ENCODE results near the gene BACE1.

Gene BACE1

DNA sequence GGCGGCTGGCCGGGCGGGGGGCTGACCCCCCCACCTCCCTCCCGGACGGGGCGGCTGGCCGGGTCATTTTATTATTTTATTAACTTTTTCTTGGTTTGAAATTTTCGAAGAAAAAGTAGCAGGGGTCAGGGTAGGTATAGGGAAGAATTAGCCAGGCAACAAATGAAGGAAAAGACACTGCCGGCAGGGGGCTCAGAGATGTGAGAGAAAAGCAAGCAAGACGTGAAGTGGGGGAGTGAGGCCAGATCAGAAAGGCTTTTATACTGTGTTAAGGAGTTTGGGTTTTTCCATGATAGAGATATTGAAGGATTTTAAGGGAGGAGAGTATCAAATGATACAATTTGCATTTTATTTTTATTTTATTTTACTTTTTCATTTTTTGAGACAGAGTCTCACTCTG, 64.5 kb downstream of the BACE1 start:
- Histone ChIP-seq H3K9me3 (ENCODE audit: control insufficient read depth, insufficient read depth, low read length) (no peaks in the 10 kb centered on the region), H3K27ac (ENCODE audit: low read depth, low read length) (no peak overlapping the region), H3K27me3 (ENCODE audit: control insufficient read depth, insufficient read depth, low read length) (no peaks in the 10 kb centered on the region), H3K4me1 (ENCODE audit: control insufficient read depth, insufficient read depth, low read length) (no peaks in the 10 kb centered on the region), H3K9ac (ENCODE audit: low read depth, low read length) (no peak overlapping the region), H3K4me3 (ENCODE audit: low read depth, low read length) (no peak overlapping the region), H3K36me3 (ENCODE audit: control insufficient read depth, insufficient read depth, low read length) (peaks cover 59% of the 10 kb centered on the region)

DNA sequence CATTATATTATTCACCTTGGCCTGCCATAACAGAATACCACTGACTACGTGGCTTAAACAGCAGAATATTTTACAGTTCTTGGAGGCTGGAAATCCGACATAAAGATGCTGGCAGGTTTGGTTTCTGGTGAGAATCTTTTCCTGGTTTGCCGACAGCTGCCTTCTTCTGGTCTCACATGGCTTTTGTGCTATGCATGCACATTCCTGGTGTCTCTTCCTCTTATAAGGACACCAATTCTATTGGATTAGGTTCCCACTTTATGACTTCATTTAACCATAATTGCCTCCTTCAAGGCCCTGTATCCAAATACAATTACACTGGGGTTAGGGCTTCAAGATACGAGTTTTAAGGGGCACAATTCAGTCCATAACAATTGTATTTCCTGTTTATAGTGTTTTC, 66.5 kb downstream of the BACE1 start:
- no peak overlapping the region for H3K9ac ChIP-seq (ENCODE audit: low read depth, low read length)
- no peaks in the 10 kb centered on the region for H3K9me3 ChIP-seq (ENCODE audit: control insufficient read depth, insufficient read depth, low read length)
- H3K4me1 ChIP-seq (ENCODE audit: control insufficient read depth, insufficient read depth, low read length): no peaks in the 10 kb centered on the region
- H3K4me3 ChIP-seq (ENCODE audit: low read depth, low read length): no peak overlapping the region
- no peaks in the 10 kb centered on the region for H3K27me3 ChIP-seq (ENCODE audit: control insufficient read depth, insufficient read depth, low read length)
- peaks cover 68% of the 10 kb centered on the region for H3K36me3 ChIP-seq (ENCODE audit: control insufficient read depth, insufficient read depth, low read length)
- H3K27ac ChIP-seq (ENCODE audit: low read depth, low read length): no peak overlapping the region

DNA sequence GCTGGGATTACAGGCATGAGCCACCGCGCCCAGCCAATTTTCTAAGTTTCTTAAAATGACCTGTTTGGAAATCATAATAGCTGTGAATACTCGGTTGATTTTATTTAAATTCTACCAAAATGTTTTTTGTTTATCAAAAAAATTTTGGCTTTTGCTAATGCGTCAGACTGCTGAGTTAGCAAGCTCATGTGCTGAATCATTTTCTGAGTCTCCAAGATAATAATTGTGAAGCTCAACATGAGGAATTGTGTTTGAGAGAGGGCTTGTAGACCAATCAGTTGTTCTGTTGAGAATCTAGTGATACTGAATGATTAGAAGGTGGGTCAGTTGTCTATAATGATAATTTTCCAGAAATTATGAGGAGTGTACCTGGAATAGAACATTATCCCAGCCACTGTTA, 67.7 kb downstream of the BACE1 start:
- Histone ChIP-seq H3K27me3 (ENCODE audit: control insufficient read depth, insufficient read depth, low read length) (no peaks in the 10 kb centered on the region), H3K4me3 (ENCODE audit: low read depth, low read length) (no peak overlapping the region), H3K9me3 (ENCODE audit: control insufficient read depth, insufficient read depth, low read length) (no peaks in the 10 kb centered on the region), H3K27ac (ENCODE audit: low read depth, low read length) (no peak overlapping the region), H3K4me1 (ENCODE audit: control insufficient read depth, insufficient read depth, low read length) (no peaks in the 10 kb centered on the region), H3K36me3 (ENCODE audit: control insufficient read depth, insufficient read depth, low read length) (peaks cover 71% of the 10 kb centered on the region), H3K9ac (ENCODE audit: low read depth, low read length) (no peak overlapping the region)

DNA sequence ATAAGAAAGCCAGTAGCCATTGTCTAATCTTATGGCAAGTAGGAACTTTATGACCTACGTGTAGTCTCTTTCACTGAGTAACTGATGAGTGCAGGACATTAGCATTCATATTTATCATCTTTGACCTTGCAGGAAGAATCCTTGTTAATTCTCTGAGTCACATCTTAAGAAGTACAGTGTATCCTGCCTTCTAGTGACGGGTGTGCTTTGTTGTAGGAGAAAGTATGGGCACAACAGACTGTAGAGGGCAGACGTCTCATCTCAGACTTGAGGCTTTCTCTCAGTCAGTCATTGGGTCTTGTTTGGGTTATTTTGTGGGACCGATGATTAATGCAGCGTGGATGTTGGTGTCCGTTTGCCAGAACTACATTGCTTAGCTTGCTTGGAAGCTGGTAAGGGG, 76.8 kb downstream of the BACE1 start:
- peaks cover 56% of the 10 kb centered on the region for H3K36me3 ChIP-seq (ENCODE audit: control insufficient read depth, insufficient read depth, low read length)
- H3K4me1 ChIP-seq (ENCODE audit: control insufficient read depth, insufficient read depth, low read length): no peaks in the 10 kb centered on the region
- H3K4me3 ChIP-seq (ENCODE audit: low read depth, low read length): no peak overlapping the region
- H3K9ac ChIP-seq (ENCODE audit: low read depth, low read length): no peak overlapping the region
- no peaks in the 10 kb centered on the region for H3K27me3 ChIP-seq (ENCODE audit: control insufficient read depth, insufficient read depth, low read length)
- H3K9me3 ChIP-seq (ENCODE audit: control insufficient read depth, insufficient read depth, low read length): no peaks in the 10 kb centered on the region
- H3K27ac ChIP-seq (ENCODE audit: low read depth, low read length): no peak overlapping the region

DNA sequence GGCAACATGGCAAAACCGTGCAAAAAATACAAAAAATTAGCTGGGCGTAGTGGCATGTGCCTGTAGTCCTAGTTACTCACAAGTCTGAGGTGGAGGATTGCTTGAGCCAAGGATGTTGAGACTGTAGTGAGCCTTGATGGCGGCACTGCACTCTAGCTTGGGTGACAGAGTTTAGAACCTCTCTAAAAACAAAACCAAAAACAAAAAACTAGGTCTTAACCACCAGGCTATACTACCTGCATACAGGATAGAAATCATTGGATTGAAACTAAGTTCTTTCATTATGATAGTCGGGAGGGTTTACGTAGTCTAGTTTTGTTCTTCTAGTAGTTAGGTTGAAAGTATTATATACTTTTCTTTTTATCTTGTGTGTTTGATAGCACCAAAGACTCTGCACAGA, 77.8 kb downstream of the BACE1 start:
- Histone ChIP-seq H3K36me3 (ENCODE audit: control insufficient read depth, insufficient read depth, low read length) (peaks cover 46% of the 10 kb centered on the region), H3K9ac (ENCODE audit: low read depth, low read length) (no peak overlapping the region), H3K27me3 (ENCODE audit: control insufficient read depth, insufficient read depth, low read length) (no peaks in the 10 kb centered on the region), H3K4me3 (ENCODE audit: low read depth, low read length) (no peak overlapping the region), H3K4me1 (ENCODE audit: control insufficient read depth, insufficient read depth, low read length) (peaks cover 7% of the 10 kb centered on the region), H3K9me3 (ENCODE audit: control insufficient read depth, insufficient read depth, low read length) (no peaks in the 10 kb centered on the region), H3K27ac (ENCODE audit: low read depth, low read length) (no peak overlapping the region)

Data from HUES48 (cell line).